NK-92 (cell line): Measurements from ENCODE around the gene VSIG4.
"Not testable (repeated sequence)": the region's sequence is repeated elsewhere in the genome, so short reads cannot be mapped to it uniquely, and the experiment has no call there.

Source experiments
- DNase-seq: peaks from one replicate; lab custom pipeline; 2025; ENCODE audit not compliant: unreplicated experiment; lab: John Stamatoyannopoulos, UW

VSIG4 gene

GRCh38 chrX:66039944-66040343 is at the start of gene VSIG4:
Gene VSIG4, minus strand, starts transcription at chrX:66040080. Its CDS starts 82 bp downstream, at chrX:66039998.
- no peak for DNase-seq

DNA sequence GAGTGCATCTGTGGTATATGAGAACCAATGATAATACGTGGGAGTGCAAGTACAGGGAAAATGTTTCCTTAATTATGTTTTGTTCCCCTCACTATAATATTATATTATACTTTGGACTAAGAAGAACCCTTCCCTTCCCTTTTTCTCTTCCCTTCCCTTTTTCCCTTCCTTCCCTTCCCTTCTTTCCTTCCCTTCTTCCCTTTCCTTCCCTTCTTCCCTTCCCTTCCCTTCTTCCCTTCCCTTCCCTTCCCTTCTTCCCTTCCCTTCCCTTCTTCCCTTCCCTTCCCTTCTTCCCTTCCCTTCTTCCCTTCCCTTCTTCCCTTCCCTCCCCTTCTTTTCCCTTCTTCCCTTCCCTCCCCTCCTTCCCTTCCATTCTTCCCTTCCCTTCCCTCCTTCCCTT is 36.9 kb upstream of the VSIG4 start:
- no peak for DNase-seq

DNA sequence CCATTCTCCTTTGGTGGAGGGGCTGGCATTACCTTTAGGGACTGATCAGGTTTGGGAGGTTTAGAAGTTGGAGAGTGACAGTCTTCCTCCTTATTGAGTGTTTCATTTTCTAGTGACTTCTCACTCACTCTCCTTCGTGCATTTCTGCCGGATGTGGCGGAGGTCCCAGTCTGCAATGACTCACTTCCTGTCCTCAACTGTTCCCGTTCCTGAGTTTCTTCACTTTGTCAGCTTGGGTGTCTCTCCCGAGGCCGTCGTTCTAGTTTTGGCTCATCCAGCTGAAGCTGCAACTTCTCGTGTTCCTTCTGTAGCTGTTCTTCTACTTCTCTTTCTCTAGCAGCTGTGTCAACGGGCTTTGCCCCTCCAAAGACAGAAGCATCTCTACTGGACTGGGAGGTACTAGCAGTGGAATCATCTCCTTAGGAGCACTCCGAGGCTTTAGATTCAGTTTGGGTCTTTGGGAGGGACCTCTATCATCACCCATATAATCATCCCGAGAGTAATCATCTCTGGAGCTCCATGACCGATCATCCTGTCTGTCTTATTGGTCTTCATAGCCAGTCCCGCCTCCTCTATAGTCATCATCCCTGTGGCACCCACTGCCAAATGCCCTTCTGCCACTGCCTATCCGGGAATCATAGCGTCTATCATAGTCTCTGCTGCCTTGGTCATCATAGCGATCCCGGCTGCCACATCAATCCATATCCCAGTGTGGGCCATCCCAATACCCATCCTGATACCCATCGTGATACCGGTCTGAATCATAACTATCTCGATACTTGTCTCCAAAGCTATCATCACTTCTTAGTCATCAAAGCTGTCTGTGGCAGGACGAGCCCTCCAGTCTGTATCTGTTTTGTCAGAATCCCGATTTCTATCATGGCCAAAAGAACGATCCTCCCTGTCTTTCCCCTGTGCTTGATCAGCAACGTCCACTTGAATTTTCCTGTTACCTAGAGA is 35.3 kb upstream of the VSIG4 start:
- no peak for DNase-seq

DNA sequence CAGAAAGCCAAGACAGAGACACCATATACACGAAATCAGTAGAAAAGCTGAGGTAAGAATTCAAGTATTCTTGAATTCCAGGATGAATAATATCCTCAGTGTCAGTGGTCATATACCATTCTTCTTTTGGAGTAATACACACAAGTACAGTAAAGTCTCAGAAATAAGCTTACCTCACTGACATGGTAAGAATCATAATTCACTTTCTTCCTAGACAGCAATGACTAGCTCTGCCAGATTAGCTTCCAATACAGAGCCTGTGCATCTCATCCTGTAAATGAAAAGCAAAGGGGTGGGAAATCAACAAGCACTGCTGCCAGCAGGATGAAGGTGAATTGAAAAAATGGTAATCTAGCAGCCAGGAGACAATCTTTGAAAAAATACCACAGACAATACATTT is 31.2 kb upstream of the VSIG4 start:
- DNase-seq, result no peak

DNA sequence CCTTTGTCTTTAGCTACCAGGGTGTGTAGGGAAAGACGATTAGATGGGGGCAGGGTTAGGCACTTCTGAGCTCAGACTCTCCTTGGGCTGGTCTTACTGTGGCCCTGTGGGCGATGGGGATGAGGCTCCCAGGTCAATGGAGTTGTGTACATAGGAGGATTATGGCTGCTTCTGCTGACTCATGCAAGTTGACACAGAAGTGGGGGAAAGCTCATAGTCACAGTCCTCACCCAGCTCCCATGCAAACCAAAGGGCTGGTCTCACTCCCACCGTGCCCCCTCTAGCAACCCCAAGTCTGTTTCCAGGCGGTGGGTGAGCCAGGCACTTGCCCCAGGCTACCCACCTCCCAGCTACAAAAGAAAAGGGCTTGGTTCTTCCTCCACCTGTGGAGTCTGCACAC is 24.4 kb upstream of the VSIG4 start:
- no peak for DNase-seq

DNA sequence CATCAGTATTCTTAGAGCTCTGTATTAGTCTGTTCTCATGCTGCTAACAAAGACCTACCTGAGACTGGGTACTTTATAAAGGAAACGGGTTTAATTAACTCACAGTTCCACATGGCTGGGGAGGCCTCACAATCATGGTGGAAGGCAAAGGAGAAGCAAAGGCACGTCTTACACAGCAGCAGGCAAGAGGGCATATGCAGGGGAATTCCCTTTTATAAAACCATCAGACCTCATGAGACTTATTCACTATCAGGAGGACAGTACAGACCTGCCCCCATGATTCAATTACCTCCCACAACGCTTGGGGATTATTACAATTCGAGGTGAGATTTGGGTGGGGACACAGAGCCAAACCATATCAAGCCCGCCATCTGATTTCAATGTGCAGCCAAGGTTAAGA is 17.1 kb upstream of the VSIG4 start:
- not testable (repeated sequence) for DNase-seq

GRCh38 chrX:66054978-66055377 is 15.1 kb upstream of the VSIG4 start:
- DNase-seq, result no peak

GRCh38 chrX:66053414-66053813 is 13.5 kb upstream of the VSIG4 start:
- DNase-seq, result no peak

DNA sequence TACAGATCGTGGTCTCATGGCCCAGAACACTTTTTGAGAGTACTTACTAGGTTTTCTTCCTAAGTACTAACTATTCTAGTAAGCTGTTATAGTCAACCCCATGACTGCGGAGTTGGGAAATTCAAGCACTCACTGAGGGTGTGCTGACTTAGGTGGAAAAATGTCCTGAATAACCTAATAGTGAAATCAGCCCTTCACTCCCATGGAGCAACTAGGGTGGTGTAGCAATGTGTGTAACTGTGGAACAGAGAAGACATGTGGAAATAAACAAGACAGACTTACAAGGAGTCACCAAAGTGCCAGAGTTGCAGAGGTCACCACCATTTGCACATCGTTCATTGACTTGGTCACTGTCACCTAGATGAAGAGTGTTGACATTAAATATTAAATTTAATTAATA is 12.1 kb upstream of the VSIG4 start:
- DNase-seq, result no peak

- no peak for DNase-seq
Observed at GRCh38 chrX:66050140-66050569, 10.3 kb upstream of the VSIG4 start.

- no peak for DNase-seq
Observed at GRCh38 chrX:66049056-66049455, 9.2 kb upstream of the VSIG4 start.

DNA sequence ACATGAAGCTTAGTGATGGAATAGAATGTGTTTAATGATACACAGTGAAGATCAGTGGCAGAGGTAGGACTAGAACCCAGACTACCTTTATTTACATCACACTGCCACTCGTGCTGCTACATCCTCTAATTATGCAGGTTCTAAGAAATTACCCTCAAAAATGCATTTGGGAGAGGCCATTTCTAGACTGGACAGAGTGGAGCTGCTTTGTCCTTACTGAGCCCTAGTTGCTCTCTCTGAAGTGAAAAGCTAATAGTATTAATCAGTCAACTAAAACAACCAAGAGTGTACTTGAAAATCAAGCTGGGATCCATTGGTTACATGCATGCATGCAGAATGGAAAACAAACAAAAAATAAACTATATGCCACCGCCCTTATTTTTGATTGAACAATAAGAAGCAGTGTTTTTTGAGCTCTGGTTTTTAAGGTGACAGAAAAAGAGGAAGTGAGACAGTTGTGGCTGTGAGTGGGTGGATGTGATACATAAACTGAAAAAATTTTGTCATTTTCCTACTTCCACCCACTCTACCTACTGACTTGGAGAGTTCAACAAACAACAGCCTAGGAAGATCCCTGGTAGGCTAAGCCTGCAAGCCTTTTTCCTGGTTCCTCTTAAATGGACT is 6.8 kb upstream of the VSIG4 start:
- no peak for DNase-seq

DNA sequence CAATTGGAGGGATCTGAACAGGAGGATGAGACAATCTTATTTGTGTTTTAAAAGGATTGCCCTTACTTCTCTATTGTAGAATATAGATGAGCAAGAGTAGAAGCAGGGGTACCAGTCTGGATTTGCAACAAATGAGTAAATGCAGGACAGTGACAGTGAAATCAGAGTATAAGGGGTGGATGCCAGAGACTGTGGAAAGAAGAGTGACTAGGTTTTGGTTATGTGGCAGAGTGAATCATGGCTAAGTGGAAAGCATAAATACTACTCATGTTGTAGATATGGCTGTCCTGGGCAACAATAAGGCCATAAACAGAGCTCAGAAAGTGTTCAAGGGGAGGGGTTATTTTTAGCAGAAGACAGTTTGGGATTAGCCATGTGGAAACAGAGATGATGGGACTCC is 6.0 kb upstream of the VSIG4 start:
- no peak for DNase-seq

- DNase-seq, result no peak
Observed at GRCh38 chrX:66043584-66043983, 3.7 kb upstream of the VSIG4 start.

DNA sequence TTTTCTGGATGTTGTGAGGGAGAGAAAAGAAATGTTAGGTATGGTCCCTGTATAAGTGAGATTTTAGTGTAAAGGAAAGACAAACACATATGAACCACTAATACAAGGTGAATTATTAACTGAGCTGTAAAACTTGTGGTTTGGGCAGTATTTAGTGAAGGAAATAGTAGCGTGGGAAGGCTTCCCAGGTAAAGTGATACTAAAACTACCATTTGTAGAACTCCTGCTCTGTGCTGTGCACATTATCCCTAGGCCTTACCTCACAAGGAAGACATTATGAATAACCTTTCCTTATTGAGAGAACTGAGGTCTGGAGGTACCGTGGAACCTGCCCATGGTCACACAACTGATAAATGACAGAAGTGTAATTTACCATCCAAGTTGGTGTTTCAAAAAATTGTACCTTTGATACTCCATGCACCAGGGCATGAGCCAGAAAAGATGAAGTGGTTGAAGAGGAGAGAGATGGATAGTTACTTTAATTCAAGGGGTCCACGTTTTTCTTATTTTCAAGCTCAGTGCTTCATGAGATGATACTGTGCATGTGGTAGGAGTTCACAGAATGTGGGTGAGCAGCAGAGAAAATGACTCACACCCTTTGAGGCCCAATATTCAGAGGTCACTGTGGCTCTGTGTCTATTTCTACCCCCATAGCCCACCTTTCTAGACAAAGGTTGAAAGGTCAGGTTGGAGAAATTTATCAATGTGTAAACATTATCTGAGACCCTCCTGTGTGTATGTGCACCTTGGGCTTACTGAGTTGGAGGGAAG is 2.6 kb upstream of the VSIG4 start:
- DNase-seq, result no peak

- DNase-seq, result no peak
Observed at GRCh38 chrX:66038115-66038514, 1.8 kb downstream of the VSIG4 start.

- no peak for DNase-seq
Observed at GRCh38 chrX:66036231-66036630, 3.6 kb downstream of the VSIG4 start.

DNA sequence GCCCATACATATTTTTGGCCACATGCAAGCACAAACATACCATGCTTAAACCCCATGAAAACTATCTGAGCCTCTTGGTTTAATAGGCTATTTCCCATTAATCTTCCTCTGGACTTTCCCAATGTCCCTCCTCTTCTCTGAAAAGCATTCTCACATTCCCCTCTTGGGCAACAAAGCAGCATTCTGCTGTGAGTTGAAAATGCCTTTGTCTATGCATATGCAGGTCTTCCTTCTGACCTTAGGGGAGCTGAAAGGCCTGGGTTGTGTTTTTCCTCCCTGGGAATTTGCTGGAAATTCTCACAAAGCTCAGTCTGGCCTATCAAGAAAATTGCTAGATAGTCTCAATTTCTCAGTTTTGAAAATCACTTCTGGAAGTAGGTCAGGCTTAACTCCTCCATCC is 4.2 kb downstream of the VSIG4 start:
- DNase-seq, result no peak

GRCh38 chrX:66030505-66031317 is 9.2 kb downstream of the VSIG4 start:
- DNase-seq, result no peak

DNA sequence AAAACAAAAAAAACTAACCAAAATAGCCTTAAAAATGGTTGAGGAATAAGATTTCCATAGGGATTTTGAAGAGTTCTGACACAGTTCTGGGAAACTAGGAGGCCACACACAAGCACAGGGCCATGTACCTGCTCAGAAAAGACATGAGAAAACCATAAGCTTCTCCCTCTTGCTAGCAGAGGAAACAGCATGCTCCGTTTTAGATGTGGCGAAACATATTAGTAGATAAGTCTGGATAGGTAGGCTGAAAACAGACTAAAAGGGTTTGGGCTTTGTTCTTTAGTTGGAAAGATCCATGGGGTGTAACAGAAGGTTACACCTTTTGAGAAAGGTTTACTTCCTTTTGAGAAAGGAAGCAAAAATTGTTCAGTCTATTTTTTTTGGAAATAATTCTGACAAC is 10.9 kb downstream of the VSIG4 start:
- no peak for DNase-seq

- no peak for DNase-seq
Observed at GRCh38 chrX:66024570-66024969, 15.3 kb downstream of the VSIG4 start.
